ENCODE results near the gene MYRF. TPM values are rescaled to one million over a fixed set of nuclear protein-coding genes. Genes with fewer than 3 reads are reported as not detected.

Gene MYRF
- total and polyA plus RNA-seq, 2 of the 13 experiments (the other 11 are each of a cell fraction or from before 2014, with no cell fraction given), result 10.2 to 25.9 TPM

GRCh38 chr11:61769169-61769920 is 16.9 kb downstream of the MYRF start (continued):
- TF ChIP-seq HNF1A (IDR thresholded peaks at IDR 0.05; ENCODE audit: low read depth) (no peak), HNF1A (CRISPR knock-in tag; IDR thresholded peaks at IDR 0.05; ENCODE audit: borderline replicate concordance) (peak; percentile 54; the same call in 1 of the 2 replicates), ZNF20 (CRISPR knock-in tag; IDR thresholded peaks at IDR 0.05) (0 out of 2 replicates have a peak, but pooled peaks have one; percentile 50), CERS6 (CRISPR knock-in tag; IDR thresholded peaks at IDR 0.05) (no peak), NCOA1 (CRISPR knock-in tag; IDR thresholded peaks at IDR 0.05) (no peak), ZNF547 (CRISPR knock-in tag; IDR thresholded peaks at IDR 0.05) (peak; percentile 62; the same call in 1 of the 2 replicates), BHLHE40 (IDR thresholded peaks at IDR 0.05; ENCODE audit: low read length) (no peak), ZNF496 (CRISPR knock-in tag; IDR thresholded peaks at IDR 0.05; ENCODE audit: insufficient replicate concordance) (no peak), ZNF792 (CRISPR knock-in tag; IDR thresholded peaks at IDR 0.05) (no peak; the same call in 1 of the 2 replicates), ZNF276 (CRISPR knock-in tag; IDR thresholded peaks at IDR 0.05; ENCODE audit: low read depth) (no peak), ZNF761 (CRISPR knock-in tag; conservative IDR thresholded peaks at IDR 0.05) (0 out of 2 replicates have a peak, but pooled peaks have one; percentile 33), ZNF878 (CRISPR knock-in tag; IDR thresholded peaks at IDR 0.05) (no peak), SALL2 (CRISPR knock-in tag; IDR thresholded peaks at IDR 0.05) (no peak), KDM3A (CRISPR knock-in tag; IDR thresholded peaks at IDR 0.05; ENCODE audit: low read depth) (no peak), ZNF558 (CRISPR knock-in tag; IDR thresholded peaks at IDR 0.05; ENCODE audit: borderline replicate concordance) (0 out of 2 replicates have a peak, but pooled peaks have one; percentile 20), ZNF850 (CRISPR knock-in tag; conservative IDR thresholded peaks at IDR 0.05) (no peak), ZBTB21 (CRISPR knock-in tag; IDR thresholded peaks at IDR 0.05) (no peak), GTF3A (CRISPR knock-in tag; conservative IDR thresholded peaks at IDR 0.05) (no peak), GATAD2A (CRISPR knock-in tag; IDR thresholded peaks at IDR 0.05) (peak; percentile 89), ZNF274 (CRISPR knock-in tag; IDR thresholded peaks at IDR 0.05) (0 out of 2 replicates have a peak, but pooled peaks have one; percentile 53)

Measured in HepG2 (cell line).